GM23338 (cell line): ENCODE measurements around the gene EIF4E3. TPM values are rescaled to one million over a fixed set of nuclear protein-coding genes. Genes with fewer than 3 reads are reported as not detected.

ENCODE experiments used
- ATAC-seq: fragments of 200-7000 bp; cut with Tn5 transposase; 3 replicates; pipeline ENCODE4 v1.9.1; 2020
- DNase-seq: peaks from one replicate; pipeline ENCODE4 v3.0.0-alpha.2; 2015; ENCODE audit warnings: low spot score
- H2AFZ ChIP-seq: fragments of 200-600 bp; sonication (generic); 2 replicates; pipeline ENCODE4 v1.8.0; 2016; ENCODE audit warnings: antibody characterized with exemption, mild to moderate bottlenecking, moderate library complexity
- H3F3A ChIP-seq: fragments of 200-600 bp; sonication (generic); replicated peaks from 2 replicates; pipeline ENCODE4 v1.8.0; 2017; ENCODE audit warnings: antibody characterized with exemption, mixed run types, low read depth
- H3K27ac ChIP-seq: fragments of 200-600 bp; sonication (generic); 2 replicates; pipeline ENCODE4 v1.6.1; 2016; ENCODE audit warnings: low read depth
- H3K27me3 ChIP-seq: fragments of 200-600 bp; sonication (generic); 2 replicates; pipeline ENCODE4 v1.8.0; 2016; ENCODE audit warnings: mild to moderate bottlenecking, mixed run types, moderate library complexity; ENCODE audit not compliant: insufficient read depth
- H3K36me3 ChIP-seq: fragments of 200-600 bp; sonication (generic); 2 replicates; pipeline ENCODE4 v1.8.0; 2016; ENCODE audit warnings: mild to moderate bottlenecking; ENCODE audit not compliant: insufficient read depth
- H3K4me1 ChIP-seq: fragments of 200-600 bp; sonication (generic); 2 replicates; pipeline ENCODE4 v1.8.0; 2016; ENCODE audit warnings: mild to moderate bottlenecking, moderate library complexity; ENCODE audit not compliant: insufficient read depth
- H3K4me2 ChIP-seq: fragments of 200-600 bp; sonication (generic); 2 replicates; pipeline ENCODE4 v1.7.1; 2017; ENCODE audit warnings: mixed run types
- H3K4me3 ChIP-seq: fragments of 200-600 bp; sonication (generic); 2 replicates; pipeline ENCODE4 v1.6.1; 2016; ENCODE audit warnings: mixed run types
- H3K79me2 ChIP-seq: fragments of 200-600 bp; sonication (generic); replicated peaks from 2 replicates; pipeline ENCODE4 v1.8.0; 2017; ENCODE audit warnings: mild to moderate bottlenecking; ENCODE audit not compliant: insufficient read depth
- H3K9me2 ChIP-seq: fragments of 200-600 bp; sonication (generic); 2 replicates; pipeline ENCODE4 v1.8.0; 2017; ENCODE audit not compliant: insufficient read depth
- H4K20me1 ChIP-seq: fragments of 200-600 bp; sonication (generic); replicated peaks from 2 replicates; pipeline ENCODE4 v1.8.0; 2017; ENCODE audit warnings: mild to moderate bottlenecking; ENCODE audit not compliant: insufficient read depth
- H3K27ac Mint-ChIP-seq: 2 replicates; pipeline ENCODE4 v1.8.0; 2020; ENCODE audit warnings: inconsistent platforms, mild to moderate bottlenecking, moderate library complexity, mixed read lengths
- H3K27me3 Mint-ChIP-seq: 3 replicates; pipeline ENCODE4 v1.8.0; 2022; ENCODE audit warnings: low read depth, mild to moderate bottlenecking, moderate library complexity, mixed read lengths, inconsistent platforms; ENCODE audit not compliant: insufficient read depth, poor library complexity
- H3K36me3 Mint-ChIP-seq: 3 replicates; pipeline ENCODE4 v1.8.0; 2021; ENCODE audit warnings: low read depth, mild to moderate bottlenecking, inconsistent platforms, moderate library complexity, mixed read lengths
- H3K4me1 Mint-ChIP-seq: 3 replicates; pipeline ENCODE4 v1.8.0; 2020; ENCODE audit warnings: mild to moderate bottlenecking, inconsistent platforms, mixed read lengths
- H3K4me3 Mint-ChIP-seq: 3 replicates; pipeline ENCODE4 v1.8.0; 2021; ENCODE audit warnings: moderate library complexity, mild to moderate bottlenecking, inconsistent platforms, mixed read lengths
- H3K9me3 Mint-ChIP-seq: 3 replicates; pipeline ENCODE4 v1.8.0; 2020; ENCODE audit warnings: moderate library complexity, mild to moderate bottlenecking, inconsistent platforms, mixed read lengths
- CREB1 ChIP-seq: fragments of 250-450 bp; sonication (Bioruptor Pico); IDR thresholded peaks from 2 replicates; pipeline ENCODE4 v1.5.0; 2020; ENCODE audit warnings: low read depth, mild to moderate bottlenecking, moderate library complexity
- EZH2 ChIP-seq: fragments of 200-600 bp; sonication (generic); IDR thresholded peaks from one replicate; pipeline ENCODE4 v1.8.0; 2017; ENCODE audit warnings: antibody characterized with exemption, mild to moderate bottlenecking, low read depth; ENCODE audit not compliant: unreplicated experiment
- EZH2phosphoT487 ChIP-seq: fragments of 200-600 bp; sonication (generic); IDR thresholded peaks from one replicate; pipeline ENCODE4 v1.8.1; 2018; ENCODE audit warnings: antibody characterized with exemption; ENCODE audit not compliant: unreplicated experiment
- JUNB ChIP-seq: IDR thresholded peaks from one replicate; pipeline ENCODE4 v1.6.1; 2016; ENCODE audit warnings: antibody characterized with exemption; ENCODE audit not compliant: unreplicated experiment
- NANOG ChIP-seq: IDR thresholded peaks from 2 replicates; pipeline ENCODE4 v1.6.1; 2016; ENCODE audit warnings: antibody characterized with exemption, borderline replicate concordance
- POLR2AphosphoS5 ChIP-seq: IDR thresholded peaks from 2 replicates; pipeline ENCODE4 v1.6.1; 2016; ENCODE audit warnings: antibody characterized with exemption, low read depth
- STAT1 ChIP-seq: IDR thresholded peaks from one replicate; pipeline ENCODE4 v1.6.1; 2016; ENCODE audit warnings: antibody characterized with exemption; ENCODE audit not compliant: unreplicated experiment
- ZNF114 ChIP-seq: fragments of 250-450 bp; sonication (Bioruptor Pico); IDR thresholded peaks from 2 replicates; pipeline ENCODE4 v1.5.0; 2020; ENCODE audit warnings: mild to moderate bottlenecking, moderate library complexity
- ZNF331 ChIP-seq: fragments of 250-450 bp; sonication (Bioruptor Pico); IDR thresholded peaks from 2 replicates; pipeline ENCODE4 v1.5.0; 2020; ENCODE audit warnings: low read depth, mild to moderate bottlenecking, moderate library complexity
- polyA plus RNA-seq: library from polyadenylated mRNA; unstranded; fragments of >200 nt; fragmentation: Nextera tagmentation; extraction: Ambion mirVana; gene quantifications from 2 replicates; pipeline ENCODE4 v1.2.1, GENCODE V29; 2016
- total RNA-seq: library from RNA; depleted of rRNA; stranded (reverse); fragments of >200 nt; shearing (Covaris generic); gene quantifications from 2 replicates; pipeline ENCODE4 v1.2.3, GENCODE V29; 2014
- TF ChIP-seq, protein P1 (sequence below): fragments of 250-450 bp; sonication (Bioruptor Pico); IDR thresholded peaks from 2 replicates; pipeline ENCODE4 v1.5.0; 2020; ENCODE audit warnings: mild to moderate bottlenecking, moderate library complexity
- TF ChIP-seq, protein P2 (sequence below): IDR thresholded peaks from 2 replicates; pipeline ENCODE4 v1.6.1; 2016; ENCODE audit warnings: antibody characterized with exemption
- TF ChIP-seq, protein P3 (sequence below): IDR thresholded peaks from one replicate; pipeline ENCODE4 v1.6.1; 2018; ENCODE audit warnings: antibody characterized with exemption; ENCODE audit not compliant: unreplicated experiment
- TF ChIP-seq, protein P4 (sequence below), 2 experiments: fragments of 200-600 bp in 1 of 2; sonication (generic) in 1 of 2; conservative IDR thresholded peaks; 2 replicates each; pipeline versions ENCODE4 v1.5.1 to v1.6.1; 2016 to 2017; ENCODE audit warnings: antibody characterized with exemption in 2 of 2, low read depth in 2 of 2, mild to moderate bottlenecking in 2 of 2, moderate library complexity in 1 of 2

The EIF4E3 gene
- total and polyA plus RNA-seq, 2 experiments from 2014 or later = 6.0 to 9.7 TPM

DNA sequence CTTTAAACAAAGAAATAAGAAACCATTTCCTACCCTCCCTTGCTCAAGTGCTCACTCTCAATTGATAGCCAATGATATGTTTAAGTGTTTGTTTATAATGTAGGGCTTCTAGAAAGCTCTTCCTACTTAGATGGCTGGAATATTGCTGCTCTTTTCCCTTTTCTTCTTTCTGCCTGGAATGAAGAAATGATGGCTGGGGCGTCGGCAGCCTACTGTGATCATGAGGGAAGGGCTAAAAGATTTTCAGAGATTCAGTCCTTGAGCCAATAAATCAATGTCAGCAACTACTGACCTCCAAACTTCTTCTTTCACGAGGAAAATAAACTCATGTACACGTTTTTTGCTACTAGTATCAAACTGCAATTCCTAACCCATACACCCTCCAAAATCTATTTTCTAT lies 26.4 kb upstream of the EIF4E3 start:
- no peak for DNase-seq
- no peaks in the 10 kb centered on the region; the same call in 2 of the 3 replicates for H3K9me3 Mint-ChIP-seq
- no peak overlapping the region for H3K27ac Mint-ChIP-seq
- H3K36me3 Mint-ChIP-seq = peaks cover 10% of the 10 kb centered on the region; the same call in 2 of the 3 replicates
- no peak overlapping the region for H3K4me2 ChIP-seq
- no peak overlapping the region for H2AFZ ChIP-seq
- no peak overlapping the region for H3K4me3 ChIP-seq
- H3K27me3 Mint-ChIP-seq = peaks cover 38% of the 10 kb centered on the region
- H4K20me1 ChIP-seq = no peaks in the 10 kb centered on the region
- ATAC-seq = no peak
- H3K79me2 ChIP-seq = peaks cover 4% of the 10 kb centered on the region; the same call in 1 of the 2 replicates
- TF ChIP-seq, protein P1, sequence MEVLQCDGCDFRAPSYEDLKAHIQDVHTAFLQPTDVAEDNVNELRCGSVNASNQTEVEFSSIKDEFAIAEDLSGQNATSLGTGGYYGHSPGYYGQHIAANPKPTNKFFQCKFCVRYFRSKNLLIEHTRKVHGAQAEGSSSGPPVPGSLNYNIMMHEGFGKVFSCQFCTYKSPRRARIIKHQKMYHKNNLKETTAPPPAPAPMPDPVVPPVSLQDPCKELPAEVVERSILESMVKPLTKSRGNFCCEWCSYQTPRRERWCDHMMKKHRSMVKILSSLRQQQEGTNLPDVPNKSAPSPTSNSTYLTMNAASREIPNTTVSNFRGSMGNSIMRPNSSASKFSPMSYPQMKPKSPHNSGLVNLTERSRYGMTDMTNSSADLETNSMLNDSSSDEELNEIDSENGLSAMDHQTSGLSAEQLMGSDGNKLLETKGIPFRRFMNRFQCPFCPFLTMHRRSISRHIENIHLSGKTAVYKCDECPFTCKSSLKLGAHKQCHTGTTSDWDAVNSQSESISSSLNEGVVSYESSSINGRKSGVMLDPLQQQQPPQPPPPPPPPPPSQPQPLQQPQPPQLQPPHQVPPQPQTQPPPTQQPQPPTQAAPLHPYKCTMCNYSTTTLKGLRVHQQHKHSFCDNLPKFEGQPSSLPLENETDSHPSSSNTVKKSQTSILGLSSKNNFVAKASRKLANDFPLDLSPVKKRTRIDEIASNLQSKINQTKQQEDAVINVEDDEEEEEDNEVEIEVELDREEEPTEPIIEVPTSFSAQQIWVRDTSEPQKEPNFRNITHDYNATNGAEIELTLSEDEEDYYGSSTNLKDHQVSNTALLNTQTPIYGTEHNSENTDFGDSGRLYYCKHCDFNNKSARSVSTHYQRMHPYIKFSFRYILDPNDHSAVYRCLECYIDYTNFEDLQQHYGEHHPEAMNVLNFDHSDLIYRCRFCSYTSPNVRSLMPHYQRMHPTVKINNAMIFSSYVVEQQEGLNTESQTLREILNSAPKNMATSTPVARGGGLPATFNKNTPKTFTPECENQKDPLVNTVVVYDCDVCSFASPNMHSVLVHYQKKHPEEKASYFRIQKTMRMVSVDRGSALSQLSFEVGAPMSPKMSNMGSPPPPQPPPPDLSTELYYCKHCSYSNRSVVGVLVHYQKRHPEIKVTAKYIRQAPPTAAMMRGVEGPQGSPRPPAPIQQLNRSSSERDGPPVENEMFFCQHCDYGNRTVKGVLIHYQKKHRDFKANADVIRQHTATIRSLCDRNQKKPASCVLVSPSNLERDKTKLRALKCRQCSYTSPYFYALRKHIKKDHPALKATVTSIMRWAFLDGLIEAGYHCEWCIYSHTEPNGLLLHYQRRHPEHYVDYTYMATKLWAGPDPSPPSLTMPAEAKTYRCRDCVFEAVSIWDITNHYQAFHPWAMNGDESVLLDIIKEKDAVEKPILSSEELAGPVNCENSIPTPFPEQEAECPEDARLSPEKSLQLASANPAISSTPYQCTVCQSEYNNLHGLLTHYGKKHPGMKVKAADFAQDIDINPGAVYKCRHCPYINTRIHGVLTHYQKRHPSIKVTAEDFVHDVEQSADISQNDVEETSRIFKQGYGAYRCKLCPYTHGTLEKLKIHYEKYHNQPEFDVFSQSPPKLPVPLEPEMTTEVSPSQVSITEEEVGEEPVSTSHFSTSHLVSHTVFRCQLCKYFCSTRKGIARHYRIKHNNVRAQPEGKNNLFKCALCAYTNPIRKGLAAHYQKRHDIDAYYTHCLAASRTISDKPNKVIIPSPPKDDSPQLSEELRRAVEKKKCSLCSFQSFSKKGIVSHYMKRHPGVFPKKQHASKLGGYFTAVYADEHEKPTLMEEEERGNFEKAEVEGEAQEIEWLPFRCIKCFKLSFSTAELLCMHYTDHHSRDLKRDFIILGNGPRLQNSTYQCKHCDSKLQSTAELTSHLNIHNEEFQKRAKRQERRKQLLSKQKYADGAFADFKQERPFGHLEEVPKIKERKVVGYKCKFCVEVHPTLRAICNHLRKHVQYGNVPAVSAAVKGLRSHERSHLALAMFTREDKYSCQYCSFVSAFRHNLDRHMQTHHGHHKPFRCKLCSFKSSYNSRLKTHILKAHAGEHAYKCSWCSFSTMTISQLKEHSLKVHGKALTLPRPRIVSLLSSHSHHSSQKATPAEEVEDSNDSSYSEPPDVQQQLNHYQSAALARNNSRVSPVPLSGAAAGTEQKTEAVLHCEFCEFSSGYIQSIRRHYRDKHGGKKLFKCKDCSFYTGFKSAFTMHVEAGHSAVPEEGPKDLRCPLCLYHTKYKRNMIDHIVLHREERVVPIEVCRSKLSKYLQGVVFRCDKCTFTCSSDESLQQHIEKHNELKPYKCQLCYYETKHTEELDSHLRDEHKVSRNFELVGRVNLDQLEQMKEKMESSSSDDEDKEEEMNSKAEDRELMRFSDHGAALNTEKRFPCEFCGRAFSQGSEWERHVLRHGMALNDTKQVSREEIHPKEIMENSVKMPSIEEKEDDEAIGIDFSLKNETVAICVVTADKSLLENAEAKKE (CRISPR knock-in tag) = no peak
- TF ChIP-seq EZH2phosphoT487 = no peak
- TF ChIP-seq ZNF114 (CRISPR knock-in tag) = no peak
- no peak for TF ChIP-seq STAT1
- TF ChIP-seq, protein P2, sequence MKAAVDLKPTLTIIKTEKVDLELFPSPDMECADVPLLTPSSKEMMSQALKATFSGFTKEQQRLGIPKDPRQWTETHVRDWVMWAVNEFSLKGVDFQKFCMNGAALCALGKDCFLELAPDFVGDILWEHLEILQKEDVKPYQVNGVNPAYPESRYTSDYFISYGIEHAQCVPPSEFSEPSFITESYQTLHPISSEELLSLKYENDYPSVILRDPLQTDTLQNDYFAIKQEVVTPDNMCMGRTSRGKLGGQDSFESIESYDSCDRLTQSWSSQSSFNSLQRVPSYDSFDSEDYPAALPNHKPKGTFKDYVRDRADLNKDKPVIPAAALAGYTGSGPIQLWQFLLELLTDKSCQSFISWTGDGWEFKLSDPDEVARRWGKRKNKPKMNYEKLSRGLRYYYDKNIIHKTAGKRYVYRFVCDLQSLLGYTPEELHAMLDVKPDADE = no peak
- TF ChIP-seq EZH2 = no peak
- no peak for TF ChIP-seq CREB1 (CRISPR knock-in tag)
- no peak for TF ChIP-seq ZNF331
- TF ChIP-seq POLR2AphosphoS5 = no peak
- TF ChIP-seq, protein P3, sequence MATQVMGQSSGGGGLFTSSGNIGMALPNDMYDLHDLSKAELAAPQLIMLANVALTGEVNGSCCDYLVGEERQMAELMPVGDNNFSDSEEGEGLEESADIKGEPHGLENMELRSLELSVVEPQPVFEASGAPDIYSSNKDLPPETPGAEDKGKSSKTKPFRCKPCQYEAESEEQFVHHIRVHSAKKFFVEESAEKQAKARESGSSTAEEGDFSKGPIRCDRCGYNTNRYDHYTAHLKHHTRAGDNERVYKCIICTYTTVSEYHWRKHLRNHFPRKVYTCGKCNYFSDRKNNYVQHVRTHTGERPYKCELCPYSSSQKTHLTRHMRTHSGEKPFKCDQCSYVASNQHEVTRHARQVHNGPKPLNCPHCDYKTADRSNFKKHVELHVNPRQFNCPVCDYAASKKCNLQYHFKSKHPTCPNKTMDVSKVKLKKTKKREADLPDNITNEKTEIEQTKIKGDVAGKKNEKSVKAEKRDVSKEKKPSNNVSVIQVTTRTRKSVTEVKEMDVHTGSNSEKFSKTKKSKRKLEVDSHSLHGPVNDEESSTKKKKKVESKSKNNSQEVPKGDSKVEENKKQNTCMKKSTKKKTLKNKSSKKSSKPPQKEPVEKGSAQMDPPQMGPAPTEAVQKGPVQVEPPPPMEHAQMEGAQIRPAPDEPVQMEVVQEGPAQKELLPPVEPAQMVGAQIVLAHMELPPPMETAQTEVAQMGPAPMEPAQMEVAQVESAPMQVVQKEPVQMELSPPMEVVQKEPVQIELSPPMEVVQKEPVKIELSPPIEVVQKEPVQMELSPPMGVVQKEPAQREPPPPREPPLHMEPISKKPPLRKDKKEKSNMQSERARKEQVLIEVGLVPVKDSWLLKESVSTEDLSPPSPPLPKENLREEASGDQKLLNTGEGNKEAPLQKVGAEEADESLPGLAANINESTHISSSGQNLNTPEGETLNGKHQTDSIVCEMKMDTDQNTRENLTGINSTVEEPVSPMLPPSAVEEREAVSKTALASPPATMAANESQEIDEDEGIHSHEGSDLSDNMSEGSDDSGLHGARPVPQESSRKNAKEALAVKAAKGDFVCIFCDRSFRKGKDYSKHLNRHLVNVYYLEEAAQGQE = no peak
- TF ChIP-seq, protein P4, sequence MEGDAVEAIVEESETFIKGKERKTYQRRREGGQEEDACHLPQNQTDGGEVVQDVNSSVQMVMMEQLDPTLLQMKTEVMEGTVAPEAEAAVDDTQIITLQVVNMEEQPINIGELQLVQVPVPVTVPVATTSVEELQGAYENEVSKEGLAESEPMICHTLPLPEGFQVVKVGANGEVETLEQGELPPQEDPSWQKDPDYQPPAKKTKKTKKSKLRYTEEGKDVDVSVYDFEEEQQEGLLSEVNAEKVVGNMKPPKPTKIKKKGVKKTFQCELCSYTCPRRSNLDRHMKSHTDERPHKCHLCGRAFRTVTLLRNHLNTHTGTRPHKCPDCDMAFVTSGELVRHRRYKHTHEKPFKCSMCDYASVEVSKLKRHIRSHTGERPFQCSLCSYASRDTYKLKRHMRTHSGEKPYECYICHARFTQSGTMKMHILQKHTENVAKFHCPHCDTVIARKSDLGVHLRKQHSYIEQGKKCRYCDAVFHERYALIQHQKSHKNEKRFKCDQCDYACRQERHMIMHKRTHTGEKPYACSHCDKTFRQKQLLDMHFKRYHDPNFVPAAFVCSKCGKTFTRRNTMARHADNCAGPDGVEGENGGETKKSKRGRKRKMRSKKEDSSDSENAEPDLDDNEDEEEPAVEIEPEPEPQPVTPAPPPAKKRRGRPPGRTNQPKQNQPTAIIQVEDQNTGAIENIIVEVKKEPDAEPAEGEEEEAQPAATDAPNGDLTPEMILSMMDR (conservative IDR thresholded peaks at IDR 0.05; ENCODE audit: low read depth in 2 of 2) = no peak
- no peak for TF ChIP-seq NANOG
- no peak for TF ChIP-seq JUNB
- no peaks in the 10 kb centered on the region; the same call in 1 of the 2 replicates for H3K36me3 ChIP-seq
- H3K27ac ChIP-seq = no peak overlapping the region
- H3K27me3 ChIP-seq = peaks cover 49% of the 10 kb centered on the region
- no peaks in the 10 kb centered on the region for H3K9me2 ChIP-seq
- peaks cover 10% of the 10 kb centered on the region; the same call in 1 of the 2 replicates for H3F3A ChIP-seq
- H3K4me3 Mint-ChIP-seq = no peak overlapping the region
- peaks cover 17% of the 10 kb centered on the region for H3K4me1 ChIP-seq
- peaks cover 19% of the 10 kb centered on the region for H3K4me1 Mint-ChIP-seq
